MM.1S (cell line): ENCODE data around the gene DSN1.

Experiments
- DNase-seq: peaks from one replicate; pipeline ENCODE4 v3.0.0-alpha.2; 2015
- H2AFZ ChIP-seq: fragments of 300-600 bp; sonication (generic); 2 replicates; pipeline ENCODE4 v1.6.0; 2016; ENCODE audit warnings: antibody characterized with exemption, low read length
- H3F3A ChIP-seq: fragments of 300-600 bp; sonication (generic); 2 replicates; pipeline ENCODE4 v1.6.1; 2016; ENCODE audit warnings: mild to moderate bottlenecking, antibody characterized with exemption, low read length, moderate library complexity, mixed read lengths; ENCODE audit not compliant: insufficient read depth
- H3K27ac ChIP-seq: fragments of 300-600 bp; sonication (generic); 2 replicates; pipeline ENCODE4 v1.5.1; 2016; ENCODE audit warnings: mild to moderate bottlenecking, low read length
- H3K27me3 ChIP-seq: fragments of 300-600 bp; sonication (generic); replicated peaks from 2 replicates; pipeline ENCODE4 v1.6.0; 2016; ENCODE audit warnings: low read length; ENCODE audit not compliant: insufficient read depth
- H3K36me3 ChIP-seq: fragments of 300-600 bp; sonication (generic); replicated peaks from 2 replicates; pipeline ENCODE4 v1.6.1; 2016; ENCODE audit warnings: mild to moderate bottlenecking, low read length, mixed read lengths; ENCODE audit not compliant: insufficient read depth
- H3K4me1 ChIP-seq: fragments of 300-600 bp; sonication (generic); 2 replicates; pipeline ENCODE4 v1.6.1; 2016; ENCODE audit warnings: low read length, mixed read lengths
- H3K4me2 ChIP-seq: fragments of 300-600 bp; sonication (generic); 2 replicates; pipeline ENCODE4 v1.6.0; 2016; ENCODE audit warnings: low read depth, low read length
- H3K4me3 ChIP-seq: fragments of 300-600 bp; sonication (generic); 2 replicates; pipeline ENCODE4 v1.5.1; 2016; ENCODE audit warnings: low read length, mixed read lengths
- H3K79me2 ChIP-seq: fragments of 300-600 bp; sonication (generic); 2 replicates; pipeline ENCODE4 v1.6.1; 2016; ENCODE audit warnings: mixed run types, low read length, mixed read lengths
- H3K9ac ChIP-seq: fragments of 300-600 bp; sonication (generic); 2 replicates; pipeline ENCODE4 v1.6.1; 2016; ENCODE audit warnings: low read length, mixed read lengths
- H3K9me2 ChIP-seq: fragments of 300-600 bp; sonication (generic); replicated peaks from 2 replicates; pipeline ENCODE4 v1.6.1; 2016; ENCODE audit warnings: mild to moderate bottlenecking, low read length, mixed read lengths; ENCODE audit not compliant: insufficient read depth
- H3K9me3 ChIP-seq: fragments of 300-600 bp; sonication (generic); replicated peaks from 2 replicates; pipeline ENCODE4 v1.6.1; 2016; ENCODE audit warnings: mild to moderate bottlenecking, low read length, mixed read lengths; ENCODE audit not compliant: insufficient read depth
- H4K20me1 ChIP-seq: fragments of 300-600 bp; sonication (generic); 2 replicates; pipeline ENCODE4 v1.6.1; 2016; ENCODE audit warnings: mild to moderate bottlenecking, low read length, moderate library complexity, mixed read lengths; ENCODE audit not compliant: insufficient read depth
- EZH2 ChIP-seq: fragments of 300-600 bp; sonication (generic); optimal IDR thresholded peaks from 2 replicates; pipeline ENCODE3; 2017; ENCODE audit warnings: low read depth, mild to moderate bottlenecking, antibody characterized with exemption, low read length, mixed read lengths
- EZH2phosphoT487 ChIP-seq: fragments of 300-600 bp; sonication (generic); IDR thresholded peaks from 2 replicates; pipeline ENCODE4 v1.6.1; 2018; ENCODE audit warnings: antibody characterized with exemption, low read length
- TF ChIP-seq, protein P1 (sequence below): fragments of 300-600 bp; sonication (generic); IDR thresholded peaks from 2 replicates; pipeline ENCODE4 v1.5.1; 2016; ENCODE audit warnings: antibody characterized with exemption, low read length, mixed read lengths

DSN1 gene

DNA sequence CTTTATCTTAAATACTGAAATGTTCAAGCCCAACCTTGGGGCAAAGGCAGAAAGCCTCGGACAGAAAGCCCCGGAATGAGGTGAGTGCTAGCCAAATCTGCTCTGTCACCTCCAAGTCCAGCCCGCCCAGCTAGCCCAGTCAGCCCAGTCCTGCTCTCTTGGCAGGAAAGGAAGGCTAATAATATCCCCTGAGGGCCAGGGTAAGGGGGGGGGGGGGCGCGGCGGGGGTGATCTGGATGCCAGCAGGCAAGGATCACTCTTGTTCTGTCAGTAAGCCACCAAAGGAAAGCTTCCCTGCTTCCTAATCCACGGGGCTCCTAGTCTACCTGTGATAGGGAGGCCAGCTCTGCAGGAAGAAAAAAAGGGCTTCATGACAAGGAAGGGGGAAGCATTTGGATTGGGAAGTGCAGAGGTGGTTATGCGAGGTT, 28.8 kb downstream of the DSN1 start:
- Histone ChIP-seq H3F3A (peaks cover 7% of the 10 kb centered on the region), H3K79me2 (0 out of 2 replicates have a peak, but pooled peaks cover 4% of the 10 kb centered on the region), H3K27ac (no peak overlapping the region), H3K9me3 (no peaks in the 10 kb centered on the region), H2AFZ (peak overlapping the region; percentile 99; the same call in 1 of the 2 replicates), H4K20me1 (no peaks in the 10 kb centered on the region), H3K36me3 (no peaks in the 10 kb centered on the region), H3K27me3 (no peaks in the 10 kb centered on the region), H3K4me3 (peak overlapping the region; percentile 99; the same call in 1 of the 2 replicates), H3K4me2 (peak overlapping the region; percentile 100; the same call in 1 of the 2 replicates), H3K9me2 (no peaks in the 10 kb centered on the region), H3K9ac (no peak overlapping the region; the same call in 1 of the 2 replicates), H3K4me1 (peaks cover 10% of the 10 kb centered on the region)
- TF ChIP-seq EZH2phosphoT487 (no peak), EZH2 (no peak)
- TF ChIP-seq, protein P1, sequence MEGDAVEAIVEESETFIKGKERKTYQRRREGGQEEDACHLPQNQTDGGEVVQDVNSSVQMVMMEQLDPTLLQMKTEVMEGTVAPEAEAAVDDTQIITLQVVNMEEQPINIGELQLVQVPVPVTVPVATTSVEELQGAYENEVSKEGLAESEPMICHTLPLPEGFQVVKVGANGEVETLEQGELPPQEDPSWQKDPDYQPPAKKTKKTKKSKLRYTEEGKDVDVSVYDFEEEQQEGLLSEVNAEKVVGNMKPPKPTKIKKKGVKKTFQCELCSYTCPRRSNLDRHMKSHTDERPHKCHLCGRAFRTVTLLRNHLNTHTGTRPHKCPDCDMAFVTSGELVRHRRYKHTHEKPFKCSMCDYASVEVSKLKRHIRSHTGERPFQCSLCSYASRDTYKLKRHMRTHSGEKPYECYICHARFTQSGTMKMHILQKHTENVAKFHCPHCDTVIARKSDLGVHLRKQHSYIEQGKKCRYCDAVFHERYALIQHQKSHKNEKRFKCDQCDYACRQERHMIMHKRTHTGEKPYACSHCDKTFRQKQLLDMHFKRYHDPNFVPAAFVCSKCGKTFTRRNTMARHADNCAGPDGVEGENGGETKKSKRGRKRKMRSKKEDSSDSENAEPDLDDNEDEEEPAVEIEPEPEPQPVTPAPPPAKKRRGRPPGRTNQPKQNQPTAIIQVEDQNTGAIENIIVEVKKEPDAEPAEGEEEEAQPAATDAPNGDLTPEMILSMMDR, result no peak
- no peak for DNase-seq

DNA sequence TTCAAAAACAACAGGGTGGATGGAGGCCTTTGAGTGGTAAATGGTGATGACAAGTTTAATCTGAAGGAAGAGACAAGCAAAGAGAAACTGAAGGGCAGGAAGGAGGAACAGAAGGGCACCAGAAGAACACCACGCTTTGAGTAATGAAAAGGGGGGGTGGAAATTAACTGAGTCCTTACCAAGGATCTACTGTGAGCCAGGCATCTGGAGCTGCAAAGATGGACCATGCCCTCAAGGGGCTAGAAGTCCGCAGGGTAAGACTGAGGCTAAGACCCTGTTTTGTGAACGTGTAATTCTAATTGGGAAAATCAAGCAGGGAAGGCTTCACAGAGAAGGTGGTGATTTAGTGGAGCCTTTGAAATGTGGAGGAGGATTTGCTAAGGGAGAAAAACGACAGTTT, 29.3 kb downstream of the DSN1 start:
- no peak for TF ChIP-seq EZH2
- TF ChIP-seq, protein P1, result no peak
- no peak for TF ChIP-seq EZH2phosphoT487
- H3K4me3 ChIP-seq, result no peak overlapping the region
- peaks cover 10% of the 10 kb centered on the region for H3K4me1 ChIP-seq
- H3K9ac ChIP-seq, result no peak overlapping the region
- H3K9me2 ChIP-seq, result no peaks in the 10 kb centered on the region
- no peak overlapping the region for H3K4me2 ChIP-seq
- H4K20me1 ChIP-seq, result no peaks in the 10 kb centered on the region
- no peaks in the 10 kb centered on the region for H3K9me3 ChIP-seq
- no peak for DNase-seq
- no peaks in the 10 kb centered on the region for H3K27me3 ChIP-seq
- no peaks in the 10 kb centered on the region for H3K36me3 ChIP-seq
- H2AFZ ChIP-seq, result no peak overlapping the region
- 0 out of 2 replicates have a peak, but pooled peaks cover 4% of the 10 kb centered on the region for H3K79me2 ChIP-seq
- peaks cover 7% of the 10 kb centered on the region for H3F3A ChIP-seq
- H3K27ac ChIP-seq, result no peak overlapping the region

DNA sequence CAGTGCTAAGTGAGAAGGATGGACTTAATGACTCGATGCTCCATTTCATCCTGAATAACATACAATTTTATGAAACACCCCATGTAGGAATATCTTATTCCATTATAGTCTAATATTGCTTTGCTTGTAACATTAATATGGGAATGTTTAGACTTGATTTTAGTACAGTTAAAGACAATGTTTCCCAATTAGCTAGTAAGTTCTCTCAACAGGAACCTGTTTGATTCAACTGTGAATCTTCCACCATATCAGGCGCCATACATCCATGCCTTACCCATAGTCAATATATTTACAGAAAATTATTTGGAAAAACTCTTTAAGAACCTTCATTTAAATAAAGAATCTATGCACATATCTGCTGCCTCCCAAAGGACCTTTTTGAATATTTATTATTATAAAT, 31.0 kb downstream of the DSN1 start:
- Histone ChIP-seq H3K27ac (no peak overlapping the region), H3K9me2 (no peaks in the 10 kb centered on the region), H3K4me3 (no peak overlapping the region), H3K36me3 (no peaks in the 10 kb centered on the region), H4K20me1 (no peaks in the 10 kb centered on the region), H3K4me1 (peaks cover 10% of the 10 kb centered on the region), H3F3A (peaks cover 7% of the 10 kb centered on the region), H3K27me3 (no peaks in the 10 kb centered on the region), H3K4me2 (no peak overlapping the region), H3K9me3 (no peaks in the 10 kb centered on the region), H2AFZ (no peak overlapping the region), H3K9ac (no peak overlapping the region), H3K79me2 (0 out of 2 replicates have a peak, but pooled peaks cover 9% of the 10 kb centered on the region)
- TF ChIP-seq, protein P1, result no peak
- TF ChIP-seq EZH2phosphoT487 (no peak), EZH2 (no peak)
- no peak for DNase-seq
